HG02943 (cell line): ENCODE results near the gene RPS6KB2.

ENCODE experiments used
- ATAC-seq: cut with Tn5 transposase; IDR thresholded peaks from one replicate; pipeline ENCODE4 v1.9.1; 2021; ENCODE audit warnings: mild to moderate bottlenecking, low read depth, moderate library complexity; ENCODE audit not compliant: unreplicated experiment

The RPS6KB2 gene

DNA sequence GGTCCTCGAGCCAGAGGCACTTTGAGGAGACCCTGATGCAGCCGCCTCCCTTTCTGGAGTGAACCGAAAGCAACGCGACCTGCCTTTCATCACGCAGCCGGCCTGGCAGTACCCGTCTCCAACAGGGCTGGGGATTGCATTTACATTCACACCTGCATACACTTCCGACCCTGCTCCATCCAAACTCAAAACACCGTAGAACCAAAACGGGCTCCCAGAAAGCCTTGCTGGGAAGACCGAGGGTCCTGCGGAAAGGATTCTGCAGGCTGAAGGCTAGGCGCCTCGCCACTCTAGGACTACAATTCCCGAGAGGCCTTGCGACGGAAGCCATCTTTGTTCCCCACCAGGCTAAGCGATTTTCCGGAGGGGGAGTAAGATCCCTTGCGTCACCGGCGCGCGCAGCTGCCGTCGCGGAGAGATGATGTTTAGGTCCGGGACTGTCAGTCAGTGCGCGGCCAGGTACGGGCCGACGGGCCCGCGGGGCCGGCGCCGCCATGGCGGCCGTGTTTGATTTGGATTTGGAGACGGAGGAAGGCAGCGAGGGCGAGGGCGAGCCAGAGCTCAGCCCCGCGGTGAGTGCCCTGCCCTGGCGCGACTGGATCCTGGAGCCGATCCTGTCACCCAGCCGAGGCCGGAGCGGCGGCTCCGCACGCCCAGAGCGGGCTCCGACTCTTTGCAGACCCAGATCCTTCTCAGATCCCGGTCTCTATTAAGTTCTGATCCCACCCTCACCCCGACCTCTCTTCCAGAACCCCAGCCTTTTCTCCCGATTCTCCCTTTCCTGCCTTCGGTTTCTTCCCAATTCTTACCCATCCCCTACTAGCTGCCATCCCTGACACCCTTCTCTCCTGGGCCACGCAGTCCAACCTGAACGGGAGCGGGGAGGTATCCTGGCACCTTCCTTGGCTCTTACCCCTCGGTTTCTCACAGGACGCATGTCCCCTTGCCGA lies at the start of gene RPS6KB2:
Gene RPS6KB2 (plus strand): TSS at position 443 of the 950 bp plus-strand sequence. CDS start 52 bp downstream, at position 495.
- ATAC-seq, result peak; percentile 70

DNA sequence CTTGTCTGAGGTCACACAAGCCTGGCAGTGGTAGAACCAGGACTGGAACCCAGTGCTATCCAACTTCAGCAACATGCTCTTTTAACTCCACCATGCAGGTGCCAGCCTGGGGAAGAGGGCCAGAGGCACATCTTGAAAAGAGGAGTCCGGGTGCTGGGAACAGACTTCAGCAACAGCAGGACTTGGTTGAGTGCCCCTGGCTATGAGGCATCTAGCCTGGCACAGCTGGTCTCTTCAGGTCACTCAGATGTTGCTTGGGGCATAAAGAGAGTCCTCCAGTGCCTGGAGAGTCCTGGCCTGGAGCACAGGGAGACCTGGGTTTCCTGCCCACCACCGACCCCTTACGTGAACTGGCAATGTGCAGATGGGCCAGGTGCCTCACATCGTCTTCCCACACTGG lies 49.8 kb upstream of the RPS6KB2 start:
- no peak for ATAC-seq

DNA sequence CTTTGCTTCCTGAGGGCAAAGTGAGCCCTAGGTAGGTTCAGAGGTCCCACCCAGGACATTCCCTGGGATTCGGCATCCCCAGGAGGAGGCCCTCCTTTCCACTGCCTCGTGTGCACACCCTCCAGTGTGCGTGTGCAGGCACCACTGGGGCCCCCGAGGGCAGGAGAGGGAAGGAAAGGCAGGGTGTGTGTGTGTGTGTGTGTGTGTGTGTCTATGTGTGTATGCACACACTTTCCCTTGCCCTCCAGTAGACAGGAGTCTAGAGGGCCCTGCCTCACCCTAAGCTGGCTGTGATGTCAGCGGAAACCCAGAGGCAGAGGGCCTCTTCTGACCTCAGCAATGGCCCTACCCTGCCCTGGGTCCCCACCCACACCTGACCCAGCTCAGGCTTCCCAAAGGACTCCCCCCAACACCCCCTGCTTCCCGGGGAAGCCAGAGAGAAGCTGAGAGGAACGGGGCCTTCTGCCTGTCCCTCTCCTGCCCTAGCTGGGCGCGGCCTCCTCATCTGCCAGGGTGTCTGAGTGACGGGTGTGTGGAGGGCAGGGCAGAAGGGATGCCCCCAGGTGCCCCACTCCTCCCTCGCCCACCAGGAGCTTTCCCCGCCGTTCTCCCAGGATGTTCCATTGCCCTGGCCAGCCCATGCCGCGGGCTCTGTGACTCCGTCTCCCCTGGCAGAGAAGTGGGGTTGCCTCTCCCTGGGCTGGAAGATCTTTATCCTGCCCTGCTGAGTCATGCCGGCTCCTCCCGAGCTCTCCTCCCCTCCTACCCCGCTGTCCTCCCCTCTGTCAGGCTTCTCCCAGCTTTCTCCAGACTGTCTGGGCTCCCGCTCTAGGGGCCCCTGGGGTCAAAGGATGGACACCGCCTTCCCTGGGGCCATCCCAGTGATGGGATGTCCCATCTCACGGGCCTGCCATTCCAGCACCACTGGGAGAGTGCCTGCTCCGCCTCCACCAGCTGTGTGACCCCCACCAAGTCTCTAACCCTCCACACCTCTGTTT lies 48.9 kb upstream of the RPS6KB2 start:
- ATAC-seq, result no peak

DNA sequence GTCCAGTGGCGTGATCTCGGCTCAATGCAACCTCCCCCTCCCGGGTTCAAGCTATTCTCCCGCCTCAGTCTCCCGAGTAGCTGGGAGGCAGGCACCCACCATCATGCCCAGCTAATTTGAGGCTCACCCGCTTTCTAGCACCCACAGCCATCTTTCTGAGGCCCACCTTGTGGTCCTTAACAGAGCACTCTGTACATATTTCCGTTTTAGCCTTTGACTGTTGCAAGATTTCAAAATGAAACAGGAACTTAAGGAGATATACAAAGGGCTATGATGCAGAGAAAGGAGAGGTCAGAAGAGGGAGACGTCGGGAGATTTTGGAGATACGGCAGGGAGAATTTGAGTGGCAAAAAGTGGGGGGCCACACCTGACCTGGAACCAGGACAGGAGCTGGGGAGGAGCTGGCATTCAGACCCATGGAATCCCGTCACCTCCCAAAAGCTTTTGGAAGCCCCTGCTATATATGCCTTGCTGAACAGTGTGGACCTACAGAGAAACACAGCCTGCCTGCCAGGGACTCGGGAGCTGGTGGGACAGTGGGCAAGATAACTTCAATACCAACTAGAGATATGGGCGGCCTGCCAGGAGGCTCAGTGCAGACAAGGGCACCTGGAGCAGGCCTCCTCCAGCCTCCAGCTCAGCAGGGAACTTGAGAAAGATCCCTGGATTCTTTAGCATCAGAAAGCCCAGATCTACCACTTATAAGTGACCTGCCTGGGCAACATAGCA lies 46.9 kb upstream of the RPS6KB2 start:
- ATAC-seq, result no peak

DNA sequence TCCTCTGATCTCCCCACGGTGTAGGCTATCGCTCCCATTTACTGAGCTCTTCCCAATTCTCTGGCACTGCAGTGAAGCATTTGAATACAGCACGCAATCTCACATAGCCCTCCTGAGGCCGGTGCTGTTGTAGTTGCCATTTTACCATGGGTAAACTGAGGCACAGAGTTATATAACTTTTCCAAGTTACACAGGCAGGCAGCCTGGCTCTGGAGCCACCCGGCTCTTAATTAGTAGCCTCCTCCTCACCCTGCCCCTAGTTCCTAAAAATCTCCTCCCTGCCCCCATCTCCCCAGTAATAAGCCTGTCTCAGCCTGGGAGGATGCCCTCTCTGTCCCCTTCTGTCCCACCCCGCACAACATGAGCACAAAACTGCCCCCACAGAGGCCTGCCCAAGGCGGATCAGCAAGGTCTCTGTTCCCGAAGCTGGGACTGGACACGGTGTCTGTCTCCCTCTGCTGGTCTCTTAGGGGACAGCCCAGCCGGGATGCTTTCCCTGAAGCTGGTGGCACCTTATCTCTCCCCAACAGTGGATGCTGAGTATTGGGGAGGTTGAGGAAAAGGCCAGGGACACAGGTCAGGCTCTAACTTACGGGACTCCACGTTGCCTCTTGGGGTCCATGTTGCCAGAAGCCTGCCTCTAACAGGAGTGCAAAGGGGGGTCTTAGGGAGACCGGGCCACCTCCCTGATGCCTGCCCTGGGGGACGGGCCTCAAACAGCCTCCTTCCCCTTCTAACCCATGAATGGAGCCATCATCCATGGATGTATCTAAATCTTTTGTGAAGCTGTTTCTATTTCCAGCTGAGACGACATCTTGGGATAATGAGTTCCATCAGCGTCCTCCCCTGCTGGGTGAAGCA lies 45.8 kb upstream of the RPS6KB2 start:
- no peak for ATAC-seq

DNA sequence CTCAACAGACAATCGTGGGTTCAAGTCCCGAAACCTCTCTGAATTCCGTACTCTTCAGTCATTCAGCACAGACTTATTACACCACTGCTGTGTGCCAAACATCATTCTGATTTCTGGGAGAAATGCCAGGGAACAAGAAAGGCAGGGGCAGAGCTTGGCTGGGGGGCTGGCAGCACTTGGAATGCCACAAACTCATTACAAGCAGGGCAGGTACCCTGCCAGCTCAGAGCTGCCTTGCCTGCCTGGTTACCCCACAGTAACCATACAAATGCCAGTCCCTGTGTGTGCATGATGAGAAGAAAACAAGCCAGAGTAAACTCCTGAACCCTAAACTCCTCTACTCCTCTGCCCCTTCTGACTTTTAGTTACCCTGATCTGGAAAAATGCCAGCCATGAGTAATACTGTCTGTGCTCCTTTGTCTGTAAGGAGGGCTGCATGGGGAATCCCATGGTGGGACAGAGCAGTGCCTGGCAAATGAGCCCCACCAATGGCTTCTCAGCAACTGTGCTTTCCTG lies 43.4 kb upstream of the RPS6KB2 start:
- no peak for ATAC-seq

DNA sequence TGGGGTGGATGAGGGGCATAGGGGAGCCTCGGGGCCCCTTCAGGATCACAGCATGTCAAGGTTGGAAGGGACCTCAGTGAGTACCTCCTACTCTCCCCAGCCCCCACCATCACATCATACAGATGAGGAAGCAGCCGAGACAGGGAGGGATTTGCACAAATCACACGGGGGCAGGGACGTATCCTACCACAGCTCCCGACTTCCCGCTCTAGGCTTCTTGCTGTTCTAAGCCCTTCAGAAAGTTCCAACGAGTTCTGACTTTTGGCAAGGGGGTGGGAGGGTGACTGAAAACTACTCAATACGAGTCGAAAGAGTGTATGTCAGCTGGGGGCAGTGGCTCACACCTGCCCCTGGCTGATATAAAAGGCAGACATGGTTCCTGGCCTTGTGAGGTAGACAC lies 41.2 kb upstream of the RPS6KB2 start:
- ATAC-seq, result no peak

DNA sequence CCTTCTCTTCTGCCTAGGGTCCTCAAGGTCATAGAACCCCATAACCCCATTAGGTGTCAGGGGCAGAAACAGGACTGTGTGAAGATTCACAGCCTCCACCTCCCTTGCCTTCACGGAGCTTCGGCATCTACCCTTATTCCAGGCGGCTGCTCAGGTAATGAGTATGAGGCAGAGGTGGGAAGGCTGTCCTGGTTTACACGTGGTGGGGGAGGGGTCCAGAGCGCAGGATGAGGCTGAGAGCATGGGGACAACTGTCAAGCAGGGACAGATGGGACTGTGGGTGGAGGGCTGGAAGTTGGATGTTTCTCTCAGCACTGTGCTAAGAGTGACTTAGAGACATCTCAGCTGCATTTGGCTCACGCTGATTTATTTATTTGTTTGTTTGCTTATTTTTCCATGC lies 40.8 kb upstream of the RPS6KB2 start:
- no peak for ATAC-seq

DNA sequence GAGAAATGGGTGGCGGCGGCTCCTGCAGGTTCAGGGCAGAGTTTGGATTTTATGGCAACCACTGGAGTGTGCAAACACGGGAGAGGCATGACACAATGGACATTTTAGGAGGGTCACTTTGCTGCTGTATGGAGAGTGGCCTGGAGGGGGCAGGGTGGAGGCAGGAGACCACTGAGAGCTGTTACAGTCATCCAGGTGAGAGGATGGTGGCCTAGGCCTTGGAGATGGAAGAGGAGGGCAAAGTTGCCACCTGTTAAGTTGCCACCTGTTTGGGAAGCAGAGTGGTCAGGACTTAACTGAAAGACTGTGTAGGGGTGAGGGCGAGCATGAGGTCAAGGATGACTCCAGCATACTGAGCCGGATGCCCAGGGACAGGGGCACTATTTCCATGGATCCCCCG lies 38.8 kb upstream of the RPS6KB2 start:
- ATAC-seq, result no peak

DNA sequence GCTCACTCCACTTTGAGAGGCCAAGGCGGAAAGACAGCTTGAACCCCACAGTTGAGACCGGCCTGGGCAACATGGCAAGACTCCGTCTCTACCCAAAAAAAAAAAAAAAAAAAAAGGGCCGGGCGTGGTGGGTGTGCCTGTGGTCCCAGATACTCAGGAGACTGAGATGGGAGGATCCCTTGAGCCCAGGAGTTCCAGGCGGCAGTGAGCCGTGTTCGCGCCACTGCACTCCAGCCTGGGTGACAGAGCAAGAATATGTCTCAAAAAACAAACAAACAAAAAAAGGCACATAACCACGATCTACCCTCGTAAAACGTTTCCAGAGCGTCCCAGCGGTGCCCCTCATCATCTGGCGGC lies 37.4 kb upstream of the RPS6KB2 start:
- no peak for ATAC-seq

DNA sequence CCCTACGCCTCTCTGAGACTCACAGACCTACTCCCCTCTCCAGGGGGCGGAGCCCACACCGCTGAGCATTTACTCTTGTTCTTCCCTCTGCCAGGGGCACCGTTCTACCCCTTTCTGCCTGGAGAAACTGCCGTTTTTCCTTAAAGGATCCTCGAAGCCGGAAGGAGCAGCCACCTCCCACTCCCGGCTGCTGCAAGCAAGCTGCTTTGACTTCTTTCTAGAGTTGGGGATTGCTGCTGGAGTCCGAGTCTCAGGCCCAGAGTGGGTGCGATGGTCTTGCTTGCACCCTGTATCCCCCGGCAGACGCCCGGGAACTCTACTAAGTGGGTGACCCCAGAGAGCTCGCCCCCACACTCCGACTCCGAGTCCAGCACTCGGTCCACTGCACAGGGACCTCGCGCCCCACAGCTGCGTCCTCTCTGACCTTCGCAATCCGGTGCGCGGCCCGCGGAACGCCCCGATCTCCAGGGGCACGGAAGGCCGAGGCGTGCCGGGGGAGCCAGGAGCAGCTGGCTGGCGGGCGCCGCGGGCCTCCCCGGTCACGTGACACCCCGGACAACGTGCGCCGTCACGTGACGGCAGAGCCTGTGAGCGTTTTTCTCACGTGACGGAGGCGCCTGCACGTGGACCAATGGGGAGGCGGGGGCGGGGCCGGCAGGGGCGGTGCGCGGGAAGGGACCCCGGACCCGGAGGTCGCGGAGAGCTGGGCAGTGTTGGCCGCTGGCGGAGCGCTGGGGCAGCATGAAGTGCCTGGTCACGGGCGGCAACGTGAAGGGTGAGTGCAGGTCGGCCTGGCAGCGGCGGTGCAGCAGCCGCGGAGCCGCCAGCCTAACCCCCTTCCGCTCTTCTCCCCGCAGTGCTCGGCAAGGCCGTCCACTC lies 36.8 kb upstream of the RPS6KB2 start, which contains the start of gene RAD9A:
Gene RAD9A (plus strand): TSS at position 683 of the 879 bp plus-strand sequence. CDS start 59 bp downstream, at position 742.
- peak; percentile 63 for ATAC-seq

DNA sequence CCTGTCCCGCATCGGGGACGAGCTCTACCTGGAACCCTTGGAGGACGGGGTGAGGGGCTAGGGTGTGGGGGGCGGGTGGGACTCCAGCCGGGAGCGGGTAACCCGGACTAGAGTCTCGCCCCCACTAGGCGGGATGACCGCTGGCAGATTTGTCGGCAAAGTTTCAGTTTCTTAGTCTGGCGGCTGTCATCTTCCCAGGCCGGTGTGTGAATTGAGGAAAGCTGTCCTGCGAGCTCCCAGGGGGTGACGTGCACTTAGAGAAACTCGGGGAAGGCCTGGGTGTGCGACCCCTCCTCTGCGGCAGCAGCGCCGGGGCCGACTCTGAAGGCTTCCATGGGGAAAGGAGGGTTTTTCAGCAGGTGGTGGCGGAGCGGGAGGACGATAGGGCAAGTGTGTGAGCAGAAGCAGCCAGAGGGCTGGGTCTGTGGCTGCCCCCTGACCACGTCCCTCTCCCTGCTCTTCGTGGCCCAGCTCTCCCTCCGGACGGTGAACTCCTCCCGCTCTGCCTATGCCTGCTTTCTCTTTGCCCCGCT lies 36.0 kb upstream of the RPS6KB2 start:
- no peak for ATAC-seq

DNA sequence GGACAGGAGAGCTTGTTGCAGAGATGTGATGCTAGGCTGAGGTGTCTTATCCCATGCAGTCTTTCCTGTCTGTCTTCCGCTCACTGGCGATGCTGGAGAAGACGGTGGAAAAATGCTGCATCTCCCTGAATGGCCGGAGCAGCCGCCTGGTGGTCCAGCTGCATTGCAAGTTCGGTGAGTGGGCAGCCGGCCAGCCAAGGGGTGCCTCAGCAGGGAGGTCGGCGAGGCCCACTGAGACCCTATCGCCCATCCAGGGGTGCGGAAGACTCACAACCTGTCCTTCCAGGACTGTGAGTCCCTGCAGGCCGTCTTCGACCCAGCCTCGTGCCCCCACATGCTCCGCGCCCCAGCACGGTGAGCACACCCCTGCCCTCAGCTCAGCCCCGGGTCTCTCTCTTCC lies 34.9 kb upstream of the RPS6KB2 start:
- ATAC-seq, result no peak

DNA sequence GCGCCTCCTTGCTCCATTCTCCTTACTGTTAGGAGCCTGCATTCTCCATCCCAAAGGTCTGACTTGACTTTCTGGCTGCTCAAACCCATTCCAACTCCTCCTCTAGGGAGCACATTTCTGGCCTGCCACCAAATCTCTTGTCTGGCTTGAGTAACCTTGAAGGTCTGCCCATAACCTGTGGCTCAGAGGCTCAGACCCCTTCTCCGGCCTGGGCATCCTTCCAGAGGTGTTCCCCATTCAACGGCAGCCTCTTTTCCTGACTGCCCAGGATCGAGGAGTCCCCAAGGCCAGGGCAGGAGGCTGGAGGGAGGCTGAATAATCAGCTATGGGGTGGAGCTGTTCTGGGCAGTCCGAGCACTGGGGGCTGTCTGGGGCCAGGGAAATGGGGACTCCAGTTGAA lies 34.3 kb upstream of the RPS6KB2 start:
- no peak for ATAC-seq

DNA sequence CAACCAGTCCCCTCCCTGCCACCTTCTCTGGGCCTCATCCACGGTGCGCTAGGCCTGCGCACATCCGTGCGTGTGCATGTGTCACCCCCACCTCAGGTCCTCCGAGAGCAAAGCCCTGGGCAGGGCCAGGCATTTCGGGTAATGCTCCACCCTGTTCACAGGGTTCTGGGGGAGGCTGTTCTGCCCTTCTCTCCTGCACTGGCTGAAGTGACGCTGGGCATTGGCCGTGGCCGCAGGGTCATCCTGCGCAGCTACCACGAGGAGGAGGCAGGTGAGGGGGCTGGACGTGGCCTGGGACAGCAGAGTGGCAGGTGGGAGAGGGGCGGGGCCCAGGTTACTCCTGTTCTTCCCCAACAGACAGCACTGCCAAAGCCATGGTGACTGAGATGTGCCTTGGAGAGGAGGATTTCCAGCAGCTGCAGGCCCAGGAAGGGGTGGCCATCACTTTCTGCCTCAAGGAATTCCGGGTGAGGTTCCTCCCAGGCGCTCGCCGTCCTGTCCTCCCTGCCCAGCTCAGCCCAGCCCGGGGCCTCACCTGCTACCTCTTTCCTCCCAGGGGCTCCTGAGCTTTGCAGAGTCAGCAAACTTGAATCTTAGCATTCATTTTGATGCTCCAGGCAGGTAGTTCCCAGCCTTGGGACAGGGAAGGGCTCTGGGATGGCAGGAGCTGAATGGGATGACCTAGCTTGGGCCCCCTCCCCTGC lies 32.6 kb upstream of the RPS6KB2 start:
- ATAC-seq, result no peak

DNA sequence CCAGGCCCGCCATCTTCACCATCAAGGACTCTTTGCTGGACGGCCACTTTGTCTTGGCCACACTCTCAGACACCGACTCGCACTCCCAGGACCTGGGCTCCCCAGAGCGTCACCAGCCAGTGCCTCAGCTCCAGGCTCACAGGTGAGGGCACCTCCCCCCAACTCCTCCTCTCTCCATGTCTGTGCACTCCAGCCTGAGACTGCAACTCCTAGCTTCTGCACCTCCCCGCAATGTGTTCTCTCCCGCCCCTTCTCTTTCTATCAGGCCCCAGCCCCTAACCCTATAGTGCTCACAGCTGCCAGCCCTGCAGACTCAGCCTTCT lies 32.1 kb upstream of the RPS6KB2 start:
- ATAC-seq, result no peak

DNA sequence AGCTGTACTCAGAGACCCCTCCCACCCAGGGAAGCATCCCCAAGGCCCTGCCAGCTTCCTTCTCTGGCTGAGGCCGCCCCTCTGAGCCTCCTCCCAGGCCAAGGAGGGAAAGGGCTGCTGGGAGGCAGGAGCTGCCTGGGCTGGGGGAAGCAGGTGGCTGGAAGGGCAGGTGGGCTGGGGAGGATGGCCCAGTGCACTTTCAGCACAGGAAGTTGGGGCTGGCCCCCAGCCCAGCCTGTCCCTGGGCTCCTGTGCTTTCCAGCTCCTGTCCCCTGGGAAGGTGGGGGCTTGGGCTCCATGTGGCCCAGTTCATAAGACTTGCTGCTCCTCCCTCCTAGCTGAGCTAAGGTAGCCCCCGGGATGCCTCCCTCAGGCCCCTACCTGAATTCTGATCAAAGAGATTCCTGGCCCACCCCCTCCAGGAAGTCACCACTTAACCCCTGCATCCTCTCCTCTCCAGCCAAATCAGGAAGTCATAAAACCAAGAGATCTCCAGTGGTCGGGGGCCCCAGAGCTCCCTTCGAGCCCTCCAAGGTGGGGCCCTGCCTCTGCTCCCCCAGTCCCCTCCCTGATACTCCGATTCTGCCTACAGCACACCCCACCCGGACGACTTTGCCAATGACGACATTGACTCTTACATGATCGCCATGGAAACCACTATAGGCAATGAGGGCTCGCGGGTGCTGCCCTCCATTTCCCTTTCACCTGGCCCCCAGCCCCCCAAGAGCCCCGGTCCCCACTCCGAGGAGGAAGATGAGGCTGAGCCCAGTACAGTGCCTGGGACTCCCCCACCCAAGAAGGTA lies 31.5 kb upstream of the RPS6KB2 start:
- no peak for ATAC-seq
